PFSK-1 (cell line): ENCODE results near the gene LAMC3.

ENCODE experiments used
- FOXP2 ChIP-seq: optimal IDR thresholded peaks from 2 replicates; pipeline ENCODE3; 2011; ENCODE audit warnings: borderline replicate concordance, control low read depth, inconsistent platforms; ENCODE audit not compliant: insufficient read depth; ENCODE audit errors: extremely low read length, extremely low read depth
- POLR2AphosphoS5 ChIP-seq: IDR thresholded peaks from 2 replicates; pipeline ENCODE4 v1.6.1; 2012; ENCODE audit warnings: low read depth, mild to moderate bottlenecking, control low read depth, low read length, moderate library complexity
- SIN3A ChIP-seq: IDR thresholded peaks from 2 replicates; pipeline ENCODE4 v1.6.1; 2012; ENCODE audit warnings: mild to moderate bottlenecking, low read length, moderate library complexity, borderline replicate concordance; ENCODE audit not compliant: insufficient read depth
- TAF1 ChIP-seq: IDR thresholded peaks from 2 replicates; pipeline ENCODE4 v1.6.1; 2012; ENCODE audit warnings: low read length, control low read depth, borderline replicate concordance; ENCODE audit not compliant: insufficient read depth
- TF ChIP-seq, protein P1 (sequence below), 2 experiments: IDR thresholded peaks; 2 replicates each; pipeline versions ENCODE4 v1.6.1 to v1.8.0; 2011 to 2012; ENCODE audit warnings: low read depth in 2 of 2, low read length in 2 of 2, control low read depth in 1 of 2, inconsistent platforms in 1 of 2, mild to moderate bottlenecking in 1 of 2, moderate library complexity in 1 of 2; ENCODE audit not compliant: insufficient read depth in 1 of 2

DNA sequence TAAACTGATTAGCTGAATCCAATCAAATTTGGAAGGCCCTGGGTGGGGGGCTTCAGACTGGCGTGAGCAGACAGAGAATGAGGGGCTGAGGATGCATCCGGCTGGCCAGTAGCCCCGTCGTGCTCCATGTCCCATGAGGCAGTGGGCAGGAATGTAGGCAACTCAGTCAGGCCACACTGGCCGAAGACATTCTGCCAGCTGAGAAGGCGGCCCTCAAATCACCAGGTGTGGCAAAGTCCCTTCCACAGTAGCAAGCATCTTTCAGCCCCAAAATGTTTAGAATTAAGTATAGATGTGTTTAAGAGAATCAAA, 25.7 kb upstream of the LAMC3 start:
- no peak for TF ChIP-seq POLR2AphosphoS5
- TF ChIP-seq, protein P1, sequence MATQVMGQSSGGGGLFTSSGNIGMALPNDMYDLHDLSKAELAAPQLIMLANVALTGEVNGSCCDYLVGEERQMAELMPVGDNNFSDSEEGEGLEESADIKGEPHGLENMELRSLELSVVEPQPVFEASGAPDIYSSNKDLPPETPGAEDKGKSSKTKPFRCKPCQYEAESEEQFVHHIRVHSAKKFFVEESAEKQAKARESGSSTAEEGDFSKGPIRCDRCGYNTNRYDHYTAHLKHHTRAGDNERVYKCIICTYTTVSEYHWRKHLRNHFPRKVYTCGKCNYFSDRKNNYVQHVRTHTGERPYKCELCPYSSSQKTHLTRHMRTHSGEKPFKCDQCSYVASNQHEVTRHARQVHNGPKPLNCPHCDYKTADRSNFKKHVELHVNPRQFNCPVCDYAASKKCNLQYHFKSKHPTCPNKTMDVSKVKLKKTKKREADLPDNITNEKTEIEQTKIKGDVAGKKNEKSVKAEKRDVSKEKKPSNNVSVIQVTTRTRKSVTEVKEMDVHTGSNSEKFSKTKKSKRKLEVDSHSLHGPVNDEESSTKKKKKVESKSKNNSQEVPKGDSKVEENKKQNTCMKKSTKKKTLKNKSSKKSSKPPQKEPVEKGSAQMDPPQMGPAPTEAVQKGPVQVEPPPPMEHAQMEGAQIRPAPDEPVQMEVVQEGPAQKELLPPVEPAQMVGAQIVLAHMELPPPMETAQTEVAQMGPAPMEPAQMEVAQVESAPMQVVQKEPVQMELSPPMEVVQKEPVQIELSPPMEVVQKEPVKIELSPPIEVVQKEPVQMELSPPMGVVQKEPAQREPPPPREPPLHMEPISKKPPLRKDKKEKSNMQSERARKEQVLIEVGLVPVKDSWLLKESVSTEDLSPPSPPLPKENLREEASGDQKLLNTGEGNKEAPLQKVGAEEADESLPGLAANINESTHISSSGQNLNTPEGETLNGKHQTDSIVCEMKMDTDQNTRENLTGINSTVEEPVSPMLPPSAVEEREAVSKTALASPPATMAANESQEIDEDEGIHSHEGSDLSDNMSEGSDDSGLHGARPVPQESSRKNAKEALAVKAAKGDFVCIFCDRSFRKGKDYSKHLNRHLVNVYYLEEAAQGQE (IDR thresholded peaks at IDR 0.05; ENCODE audit: insufficient read depth in 1 of 2, low read depth in 2 of 2, low read length in 2 of 2): no peak
- no peak for TF ChIP-seq TAF1
- no peak for TF ChIP-seq FOXP2
- no peak for TF ChIP-seq SIN3A
